ENCODE data around the gene CRLF1. TPM values are rescaled to one million over a fixed set of nuclear protein-coding genes. Genes with fewer than 3 reads are reported as not detected.

Gene CRLF1
- total RNA-seq, 4 donors from 2014 or later, result 21.2 to 65.5 (median 47.9) TPM

- no peak overlapping the region for H3K27ac ChIP-seq
- no peak overlapping the region for H3K4me3 ChIP-seq
- no peaks in the 10 kb centered on the region for H3K9me3 ChIP-seq
- H3K4me1 ChIP-seq, result peaks cover 52% of the 10 kb centered on the region
- DNase-seq (ENCODE audit: low spot score in 2 of 2), result no peak
- WGBS, result 13% methylated on average over 13 of the region's 45 CpGs
- H3K36me3 ChIP-seq, result no peaks in the 10 kb centered on the region
- TF ChIP-seq CTCF (IDR thresholded peaks at IDR 0.05) (no peak), POLR2A (IDR thresholded peaks at IDR 0.05) (no peak), POLR2AphosphoS5 (IDR thresholded peaks at IDR 0.05) (no peak), EP300 (IDR thresholded peaks at IDR 0.05) (no peak)
- peaks cover 96% of the 10 kb centered on the region for H3K27me3 ChIP-seq
These were observed 4.1 kb upstream of the CRLF1 start for GRCh38 chr19:18610556-18611326.

GRCh38 chr19:18610245-18610555 is 3.6 kb upstream of the CRLF1 start:
- WGBS, result no CpG with 5 or more reads among the region's 3 CpGs
- no peaks in the 10 kb centered on the region for H3K9me3 ChIP-seq
- TF ChIP-seq POLR2AphosphoS5 (IDR thresholded peaks at IDR 0.05) (no peak), EP300 (IDR thresholded peaks at IDR 0.05) (no peak), POLR2A (IDR thresholded peaks at IDR 0.05) (no peak), CTCF (IDR thresholded peaks at IDR 0.05) (no peak)
- peaks cover 57% of the 10 kb centered on the region for H3K4me1 ChIP-seq
- H3K4me3 ChIP-seq, result no peak overlapping the region
- no peak for DNase-seq (ENCODE audit: low spot score in 2 of 2)
- H3K36me3 ChIP-seq, result no peaks in the 10 kb centered on the region
- H3K27me3 ChIP-seq, result peaks cover 96% of the 10 kb centered on the region
- H3K27ac ChIP-seq, result no peak overlapping the region

- WGBS, result 63% methylated on average over 2 of the region's 2 CpGs
- DNase-seq (ENCODE audit: low spot score in 2 of 2), result no peak
- H3K36me3 ChIP-seq, result no peaks in the 10 kb centered on the region
- no peaks in the 10 kb centered on the region for H3K9me3 ChIP-seq
- no peak overlapping the region for H3K27ac ChIP-seq
- H3K4me1 ChIP-seq, result peaks cover 62% of the 10 kb centered on the region
- TF ChIP-seq EP300 (IDR thresholded peaks at IDR 0.05) (no peak), POLR2A (IDR thresholded peaks at IDR 0.05) (no peak), POLR2AphosphoS5 (IDR thresholded peaks at IDR 0.05) (no peak), CTCF (IDR thresholded peaks at IDR 0.05) (no peak)
- H3K4me3 ChIP-seq, result no peak overlapping the region
- H3K27me3 ChIP-seq, result peaks cover 96% of the 10 kb centered on the region
These were observed 3.1 kb upstream of the CRLF1 start for GRCh38 chr19:18609717-18610051.

GRCh38 chr19:18608805-18609716 is 2.5 kb upstream of the CRLF1 start:
- Histone ChIP-seq H3K36me3 (no peaks in the 10 kb centered on the region), H3K9me3 (no peaks in the 10 kb centered on the region), H3K27me3 (peaks cover 96% of the 10 kb centered on the region), H3K4me1 (peaks cover 66% of the 10 kb centered on the region), H3K27ac (no peak overlapping the region), H3K4me3 (no peak overlapping the region)
- TF ChIP-seq EP300 (IDR thresholded peaks at IDR 0.05) (no peak), POLR2A (IDR thresholded peaks at IDR 0.05) (no peak), POLR2AphosphoS5 (IDR thresholded peaks at IDR 0.05) (no peak), CTCF (IDR thresholded peaks at IDR 0.05) (no peak)
- DNase-seq (ENCODE audit: low spot score in 2 of 2), result no peak
- WGBS, result 73% methylated on average over 9 of the region's 9 CpGs
